Body of pancreas (tissue), 4 donors: ENCODE data around the gene MRPL49. TPM values are rescaled to one million over a fixed set of nuclear protein-coding genes. Genes with fewer than 3 reads are reported as not detected.

Experiments
- ATAC-seq: fragments of 150-250 bp; one replicate; pipeline ENCODE4 v1.9.1; 2016
- DNase-seq, 4 donors: peaks; one replicate each; pipeline ENCODE4 v3.0.0-alpha.2; 2019
- H3K27ac ChIP-seq, 4 donors: fragments of 200-600 bp; sonication (generic); 1 replicate in 3 of 4; 2 replicates in 1 of 4; pipeline versions ENCODE4 v1.5.1 to v1.6.1; 2016 to 2019; ENCODE audit warnings: mild to moderate bottlenecking in 1 of 4, mixed read lengths in 1 of 4, moderate library complexity in 1 of 4
- H3K27me3 ChIP-seq, 2 donors: fragments of 200-600 bp; sonication (generic); one replicate each; pipeline ENCODE4 v1.6.0; 2016; ENCODE audit warnings: mild to moderate bottlenecking in 1 of 2
- H3K36me3 ChIP-seq, 2 donors: fragments of 200-600 bp; sonication (generic); replicated peaks in 1 of 2; 2 replicates each; pipeline ENCODE4 v1.5.1; 2016; ENCODE audit warnings: low read depth in 2 of 2; ENCODE audit not compliant: insufficient read depth in 1 of 2
- H3K4me1 ChIP-seq: fragments of 200-600 bp; sonication (generic); one replicate; pipeline ENCODE4 v1.6.0; 2016
- H3K4me3 ChIP-seq, 2 donors: fragments of 200-600 bp; sonication (generic); 1 replicate in 1 of 2; 2 replicates in 1 of 2; pipeline ENCODE4 v1.5.1; 2016 to 2019
- H3K9me3 ChIP-seq, 3 donors: fragments of 200-600 bp; sonication (generic); 1 replicate in 2 of 3; 2 replicates in 1 of 3; pipeline ENCODE4 v1.5.1; 2016
- CTCF ChIP-seq, 7 experiments: fragments of 450-650 bp in 4 of 7; fragments of 200-600 bp in 3 of 7; sonication (generic) in 3 of 7; IDR thresholded peaks; one replicate each; pipeline ENCODE4 v1.5.1; 2016 to 2019; ENCODE audit warnings: antibody characterized with exemption in 7 of 7
- POLR2A ChIP-seq, 3 donors: fragments of 450-650 bp; IDR thresholded peaks; one replicate each; pipeline ENCODE4 v1.6.1; 2016; ENCODE audit warnings: antibody characterized with exemption in 3 of 3, mild to moderate bottlenecking in 2 of 3
- WGBS, 2 donors: methylation state at CpG; one replicate each; pipeline ENCODE4 v1.1.5; 2017; 5-methylcytosine and 5-hydroxymethylcytosine counted together
- intact Hi-C: fragments of 100-400 bp; cut with DNase I; formaldehyde crosslinking; loops from one replicate; pipeline ENCODE4 v1.15.1; 2023
- total RNA-seq, 2 donors: library from RNA; depleted of rRNA; stranded (reverse); fragments of >200 nt; gene quantifications; one replicate each; pipeline ENCODE4 v1.1.0, GENCODE V29; 2016

The MRPL49 gene
- total RNA-seq, 2 donors from 2014 or later: 34.2 to 35.6 TPM

- ATAC-seq (peak; percentile 30), DNase-seq (peak; percentile 70 to 93 (median 79))
- Histone ChIP-seq H3K27ac (peak overlapping the region; percentile 70 to 93 (median 88)), H3K36me3 (no peaks in the 10 kb centered on the region), H3K27me3 (no peaks in the 10 kb centered on the region), H3K9me3 (no peaks in the 10 kb centered on the region), H3K4me1 (peaks cover 66% of the 10 kb centered on the region), H3K4me3 (no peak overlapping the region)
- 12 to 14% methylated on average over 6 of the region's 6 CpGs for WGBS, 2 donors
- intact Hi-C loops: no loop called here
- no peak for TF ChIP-seq POLR2A (IDR thresholded peaks at IDR 0.05)
- no peak for TF ChIP-seq CTCF (IDR thresholded peaks at IDR 0.05)
These were observed 8.3 kb upstream of the MRPL49 start for GRCh38 chr11:65113839-65114238.

GRCh38 chr11:65114538-65115171 lies 7.5 kb upstream of the MRPL49 start:
- Histone ChIP-seq H3K9me3 (no peaks in the 10 kb centered on the region), H3K4me1 (peaks cover 66% of the 10 kb centered on the region), H3K27ac (peak overlapping the region; percentile 35 to 93 (median 88)), H3K36me3 (peaks cover 0 to 5% of the 10 kb centered on the region in 2 donors), H3K4me3 (no peak overlapping the region), H3K27me3 (no peaks in the 10 kb centered on the region)
- WGBS, 2 donors: 85 to 89% methylated on average over 9 to 11 of the region's 11 CpGs
- TF ChIP-seq POLR2A (IDR thresholded peaks at IDR 0.05) (no peak), CTCF (IDR thresholded peaks at IDR 0.05) (no peak)
- ATAC-seq (no peak), DNase-seq (peak in 1 of 4 donors; percentile 4)
- intact Hi-C loops: no loop called here

- Histone ChIP-seq H3K4me3 (no peak overlapping the region), H3K27me3 (no peaks in the 10 kb centered on the region), H3K4me1 (peaks cover 66% of the 10 kb centered on the region), H3K27ac (peak overlapping the region in 2 of 4 donors; percentile 92 to 94), H3K36me3 (peaks cover 0 to 7% of the 10 kb centered on the region in 2 donors), H3K9me3 (no peaks in the 10 kb centered on the region)
- intact Hi-C loops: no loop called here
- peak in 1 of 4 donors; percentile 7 for DNase-seq
- TF ChIP-seq POLR2A (IDR thresholded peaks at IDR 0.05) (no peak), CTCF (IDR thresholded peaks at IDR 0.05) (no peak)
- no peak for ATAC-seq
- 90 to 98% methylated on average over 5 to 21 of the region's 21 CpGs for WGBS, 2 donors
These were observed 6.6 kb upstream of the MRPL49 start for GRCh38 chr11:65115361-65116082.

GRCh38 chr11:65116370-65117205 lies 5.5 kb upstream of the MRPL49 start:
- TF ChIP-seq POLR2A (IDR thresholded peaks at IDR 0.05) (no peak), CTCF (IDR thresholded peaks at IDR 0.05) (no peak)
- H3K36me3 ChIP-seq: peaks cover 0 to 7% of the 10 kb centered on the region in 2 donors
- H3K4me3 ChIP-seq: peak overlapping the region; percentile 52 to 69
- no peaks in the 10 kb centered on the region for H3K9me3 ChIP-seq
- intact Hi-C loops: no loop called here
- peak in 3 of 4 donors; percentile 47 to 64 (median 54) for DNase-seq
- H3K27ac ChIP-seq: peak overlapping the region; percentile 71 to 96 (median 91)
- WGBS, 2 donors: 0 to 12% methylated on average over 2 to 68 of the region's 68 CpGs
- ATAC-seq: no peak
- no peaks in the 10 kb centered on the region for H3K27me3 ChIP-seq
- peaks cover 65% of the 10 kb centered on the region for H3K4me1 ChIP-seq
